SIG-M5 treated with dmso at 0.1 percent for 504 hours (cell line): ENCODE data around the gene B4GALT4.
"Not testable (repeated sequence)": the region's sequence is repeated elsewhere in the genome, so short reads cannot be mapped to it uniquely, and the experiment has no call there.

ENCODE experiments used
- DNase-seq: peaks from one replicate; lab custom pipeline; 2025; ENCODE audit not compliant: unreplicated experiment; lab: John Stamatoyannopoulos, UW

The B4GALT4 gene, protein sequence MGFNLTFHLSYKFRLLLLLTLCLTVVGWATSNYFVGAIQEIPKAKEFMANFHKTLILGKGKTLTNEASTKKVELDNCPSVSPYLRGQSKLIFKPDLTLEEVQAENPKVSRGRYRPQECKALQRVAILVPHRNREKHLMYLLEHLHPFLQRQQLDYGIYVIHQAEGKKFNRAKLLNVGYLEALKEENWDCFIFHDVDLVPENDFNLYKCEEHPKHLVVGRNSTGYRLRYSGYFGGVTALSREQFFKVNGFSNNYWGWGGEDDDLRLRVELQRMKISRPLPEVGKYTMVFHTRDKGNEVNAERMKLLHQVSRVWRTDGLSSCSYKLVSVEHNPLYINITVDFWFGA

DNA sequence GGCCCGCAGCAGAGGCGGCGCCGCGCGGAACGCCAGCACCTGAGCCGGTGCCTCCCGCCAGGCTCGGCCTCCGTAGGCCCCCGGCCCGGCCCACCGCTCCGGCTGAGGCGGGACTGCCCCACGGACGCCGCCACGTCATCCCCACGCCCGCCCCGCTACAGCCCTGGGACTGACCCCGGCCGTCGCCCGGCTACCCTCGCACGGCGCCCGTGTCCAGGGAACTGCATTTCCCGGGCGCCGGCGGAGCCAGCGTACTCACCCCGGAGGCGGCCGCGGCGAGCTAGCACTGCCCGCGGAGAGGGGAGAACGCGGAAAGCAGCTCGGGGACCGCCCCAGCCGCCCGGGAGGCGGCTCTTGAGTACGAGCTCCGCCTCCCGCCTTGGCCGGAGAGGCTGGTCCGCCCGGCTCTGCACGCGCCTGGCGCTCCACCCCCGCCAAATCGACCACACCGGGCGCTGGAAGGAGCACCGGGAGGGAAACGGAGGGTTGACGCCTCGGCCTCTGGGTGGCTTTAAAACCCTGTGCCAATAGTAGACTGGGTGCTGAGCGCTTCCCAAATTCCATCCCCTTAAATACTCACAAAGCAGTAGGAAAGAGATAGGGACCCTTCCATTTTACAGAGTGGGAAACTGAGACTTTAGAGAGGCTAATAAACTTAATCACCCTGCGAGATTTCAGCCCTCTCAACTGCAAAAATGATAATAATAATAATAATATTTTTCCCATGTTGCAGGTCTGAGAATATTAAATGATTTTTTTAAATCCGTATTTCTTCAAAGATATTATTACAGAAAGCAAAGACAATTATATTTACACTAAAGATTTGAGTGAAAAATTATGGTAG is at the start of gene B4GALT4:
Gene B4GALT4, minus strand, starts transcription at position 288 of the 844 bp plus-strand sequence. CDS start 10,779 bp downstream, outside the sequence.
- peak; percentile 85 for DNase-seq

DNA sequence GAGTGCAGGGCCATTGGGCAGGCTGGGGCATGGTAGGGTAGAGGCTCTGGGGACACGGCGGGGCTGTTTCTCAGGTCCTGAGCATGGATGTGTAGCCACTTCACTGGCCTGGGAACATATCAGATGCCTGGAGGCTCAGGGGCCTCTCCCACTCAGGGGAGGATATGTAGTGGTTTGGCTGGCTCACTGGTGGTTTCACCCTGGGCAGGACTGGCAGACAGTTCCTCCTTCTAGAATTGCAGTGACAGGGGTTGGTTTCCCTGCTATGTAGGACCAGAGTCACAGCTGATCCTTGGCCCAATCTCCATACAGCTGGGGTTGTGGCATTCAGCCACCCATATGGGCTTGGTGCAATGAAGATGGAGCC is 48.7 kb upstream of the B4GALT4 start:
- peak; percentile 17 for DNase-seq

DNA sequence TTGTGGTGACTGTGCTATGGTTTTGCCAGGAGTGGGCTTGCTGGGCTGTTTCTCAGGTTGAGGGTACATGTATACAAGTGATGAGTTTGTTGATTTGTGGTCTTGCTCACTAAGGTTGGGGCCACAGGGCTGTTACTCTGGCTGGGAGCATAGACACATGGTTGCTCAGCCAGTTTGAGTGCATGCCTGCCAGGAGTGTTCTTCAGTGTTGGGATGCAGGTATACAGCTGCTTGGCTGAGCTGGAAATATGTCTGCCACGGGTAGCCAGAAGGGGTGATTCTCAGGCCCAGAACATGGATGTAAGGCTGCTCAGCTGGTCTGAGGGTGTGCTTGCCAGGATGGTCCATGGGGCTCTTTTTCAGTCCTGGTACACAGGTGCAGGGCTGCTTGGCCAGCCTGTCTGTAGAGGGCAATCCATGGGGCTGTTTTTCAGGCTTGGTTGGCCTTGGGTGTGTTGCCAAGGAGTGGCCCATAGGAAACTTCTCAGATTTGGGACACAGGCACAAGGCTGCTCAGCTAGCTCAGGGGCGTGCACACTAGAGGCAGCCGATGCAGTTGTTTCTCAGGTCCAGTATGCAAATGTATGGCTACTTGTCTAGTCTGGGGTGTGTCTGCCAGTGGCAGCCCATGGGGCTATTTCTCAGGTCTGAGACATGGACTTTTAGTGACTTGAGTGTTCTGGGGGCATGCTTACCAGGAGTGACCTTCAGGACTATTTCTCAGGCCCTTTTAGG is 48.2 kb upstream of the B4GALT4 start:
- no peak for DNase-seq

DNA sequence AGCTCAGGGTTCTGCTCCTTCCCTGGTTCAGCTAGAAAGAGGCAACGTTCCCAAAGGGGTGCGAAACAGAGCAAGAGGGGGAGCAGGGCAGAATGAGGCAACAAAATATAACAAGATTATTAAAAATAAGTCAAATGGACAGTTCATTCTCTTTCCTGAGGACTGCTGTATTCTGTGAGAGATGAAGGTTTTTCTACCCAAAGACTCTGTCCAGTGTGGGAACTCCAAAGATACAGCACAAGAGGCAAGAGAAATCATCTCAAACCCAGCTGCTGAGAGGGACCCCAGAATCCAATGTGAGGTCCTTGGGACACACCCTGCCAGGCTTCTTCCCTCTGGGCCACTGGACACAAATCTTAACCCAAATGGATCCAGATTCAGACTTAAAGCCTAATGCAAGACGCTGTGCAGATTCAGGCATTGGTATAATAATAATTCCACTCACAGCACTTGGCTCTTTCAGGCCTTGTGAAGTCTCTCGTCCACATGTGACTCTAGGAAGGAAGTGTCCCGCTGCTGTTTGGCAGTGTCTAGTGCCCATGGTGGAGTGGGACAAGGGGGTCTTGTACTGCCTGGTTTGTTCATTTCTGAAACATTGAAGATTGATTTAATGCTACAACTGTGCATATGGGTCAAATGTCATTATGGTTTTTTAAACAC is 39.0 kb upstream of the B4GALT4 start:
- DNase-seq, result no peak

DNA sequence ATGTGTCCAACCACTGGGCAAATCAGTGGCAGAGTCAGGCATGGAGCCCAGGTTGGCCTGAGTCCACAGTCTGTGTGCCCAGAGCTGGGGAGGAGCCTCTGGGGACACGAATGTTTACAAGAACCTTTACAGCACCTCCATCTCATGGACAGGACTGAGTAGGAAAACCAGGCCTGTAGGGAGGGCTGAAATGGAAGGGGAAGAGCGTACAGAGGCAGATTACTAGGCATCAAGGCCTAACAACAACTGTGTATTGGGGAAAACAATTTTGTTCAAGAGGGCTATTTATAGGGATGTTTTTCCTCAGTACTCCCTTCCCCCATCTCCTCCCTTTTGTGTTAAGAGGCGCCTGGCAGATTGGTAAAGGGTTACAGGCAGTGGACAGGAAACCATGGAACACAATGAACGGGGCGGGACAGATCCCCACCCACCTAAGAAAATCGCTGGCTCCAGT is 38.5 kb upstream of the B4GALT4 start:
- no peak for DNase-seq

DNA sequence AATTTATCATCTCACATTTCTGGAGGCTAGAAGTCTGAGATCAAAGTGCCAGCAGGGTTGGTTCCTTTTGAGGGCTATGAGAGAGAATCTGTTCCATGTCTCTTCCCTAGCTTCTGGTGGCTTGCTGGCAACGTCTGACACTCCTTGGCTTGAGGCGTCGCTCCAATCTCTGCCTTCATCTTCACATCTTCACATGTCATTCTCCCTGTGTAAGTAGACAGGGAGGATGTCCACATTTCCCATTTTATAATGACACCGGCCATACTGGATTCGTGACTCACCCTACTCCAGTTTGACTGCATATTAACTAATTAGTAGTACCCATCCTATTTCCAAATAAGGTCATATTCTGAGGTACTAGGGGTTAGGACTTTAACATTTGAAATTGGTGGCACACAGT is 36.0 kb upstream of the B4GALT4 start:
- DNase-seq, result no peak

DNA sequence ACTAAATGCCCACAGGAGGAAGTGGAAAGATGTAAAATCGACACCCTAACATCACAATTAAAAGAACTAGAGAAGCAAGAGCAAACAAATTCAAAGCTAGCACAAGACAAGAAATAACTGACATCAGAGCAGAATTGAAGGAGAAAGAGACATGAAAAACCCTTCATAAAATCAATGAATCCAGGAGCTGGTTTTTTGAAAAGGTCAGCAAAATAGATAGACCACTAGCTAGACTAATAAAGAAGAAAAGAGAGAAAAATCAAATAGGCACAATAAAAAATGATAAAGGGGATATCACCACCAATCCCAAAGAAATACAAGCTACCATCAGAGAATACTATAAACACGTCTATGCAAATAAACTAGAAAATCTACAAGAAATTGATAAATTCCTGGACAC is 29.5 kb upstream of the B4GALT4 start:
- not testable (repeated sequence) for DNase-seq

DNA sequence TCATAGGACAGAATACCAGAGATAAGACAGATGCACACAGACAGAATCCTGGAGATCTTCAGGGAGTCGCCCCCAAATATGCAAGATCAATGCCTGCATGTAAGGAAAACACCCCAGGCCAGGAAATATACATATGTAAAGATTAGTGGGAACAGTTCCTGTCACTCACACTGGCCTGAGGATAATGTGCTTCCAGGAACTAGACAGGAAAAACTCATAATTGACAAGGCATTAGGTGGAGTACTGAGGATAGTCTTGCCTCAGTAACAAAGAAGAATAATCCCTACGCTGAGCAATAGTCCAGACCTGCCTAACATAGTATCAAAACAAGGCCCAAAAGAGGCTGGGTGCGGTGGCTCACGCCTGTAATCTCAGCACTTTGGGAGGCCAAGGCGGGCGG is 20.4 kb upstream of the B4GALT4 start:
- no peak for DNase-seq

DNA sequence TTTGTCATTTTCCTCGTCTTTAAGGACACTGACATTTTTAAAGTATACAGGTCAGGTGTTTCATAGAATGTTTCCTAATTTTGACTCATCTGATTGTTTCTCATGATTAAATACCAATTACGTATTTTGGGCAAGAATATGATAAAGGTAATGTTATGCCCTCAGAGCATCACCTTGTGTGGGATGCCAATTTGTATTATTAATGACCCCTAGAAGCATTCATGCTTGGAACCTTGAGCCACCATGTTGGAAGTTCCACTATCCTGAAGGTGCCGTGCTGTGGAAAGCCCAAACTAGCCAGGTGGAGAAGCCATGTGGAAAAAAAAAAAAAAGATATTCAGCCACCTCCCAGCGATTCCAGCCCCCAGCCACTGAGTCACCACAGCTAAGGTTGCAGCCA is 19.1 kb upstream of the B4GALT4 start:
- no peak for DNase-seq

DNA sequence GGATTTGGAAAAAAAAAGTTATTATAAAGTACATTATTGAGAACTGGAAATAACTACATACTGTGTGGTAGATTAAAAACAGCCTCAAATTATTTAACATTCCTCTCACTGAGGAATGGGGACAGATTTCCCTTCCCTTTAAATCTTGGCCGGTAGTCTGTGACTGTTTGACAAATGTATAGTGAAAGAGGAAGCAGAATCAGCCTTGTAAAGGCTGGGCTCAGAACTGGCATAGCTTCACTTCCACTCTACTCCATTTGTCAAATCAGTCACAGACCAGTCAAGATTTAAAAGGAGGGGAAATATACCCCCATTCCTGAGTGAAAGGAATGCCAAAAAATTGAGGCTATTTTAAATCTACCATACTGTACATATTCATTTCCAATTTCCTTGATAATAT is 18.2 kb upstream of the B4GALT4 start:
- peak; percentile 68 for DNase-seq

DNA sequence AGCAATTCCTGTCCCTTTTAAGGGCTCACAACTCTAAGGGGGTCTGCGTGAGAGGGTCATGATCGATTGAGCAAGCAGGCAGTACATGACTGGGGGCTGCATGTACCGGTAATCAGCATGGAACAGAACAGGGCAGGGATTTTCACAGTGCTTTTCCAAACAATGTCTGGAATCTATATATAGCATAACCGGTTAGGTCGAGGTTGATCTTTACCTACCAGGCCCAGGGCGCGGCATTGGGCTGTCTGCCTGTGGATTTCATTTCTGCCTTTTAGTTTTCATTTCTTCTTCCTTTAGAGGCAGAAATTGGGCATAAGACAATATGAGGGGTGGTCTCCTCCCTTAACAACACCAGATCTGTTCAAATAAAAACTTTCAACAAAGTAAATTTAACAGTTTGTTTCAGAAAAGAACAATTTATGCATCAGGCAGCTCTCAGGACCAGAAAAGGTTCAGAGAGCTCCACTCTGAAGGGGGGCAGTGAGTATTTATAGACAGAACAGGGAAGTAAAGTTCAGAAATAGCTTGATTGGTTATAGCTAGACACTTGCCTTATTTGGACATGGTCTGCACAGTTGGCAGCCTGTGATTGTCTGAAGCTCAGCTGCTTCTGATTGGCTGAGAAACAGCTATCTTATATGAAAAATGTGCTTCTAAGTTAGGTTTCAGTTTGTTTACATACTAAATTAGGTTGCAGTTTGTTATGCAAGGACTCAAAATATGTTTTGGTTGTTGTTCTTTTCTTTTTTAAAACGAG is 17.2 kb upstream of the B4GALT4 start:
- peak; percentile 27 for DNase-seq

DNA sequence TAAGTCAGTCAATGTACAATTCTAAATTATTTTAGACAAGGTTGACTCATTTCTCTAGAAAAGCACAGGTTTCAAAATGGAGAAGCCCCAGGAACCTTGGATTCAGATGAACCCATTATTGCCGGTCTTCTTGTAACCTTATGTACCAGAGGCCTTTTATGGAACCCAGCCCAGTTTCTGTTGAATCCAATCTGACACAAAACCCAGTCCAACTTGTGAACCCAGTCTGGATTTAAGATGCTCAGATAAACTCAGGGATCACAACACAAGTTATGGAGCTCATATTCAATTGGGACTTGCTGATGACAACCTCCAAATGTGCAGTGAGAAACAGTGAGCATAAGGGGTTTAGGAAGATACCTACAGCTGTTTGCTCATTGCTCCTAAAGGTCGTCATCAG is 16.4 kb upstream of the B4GALT4 start:
- no peak for DNase-seq

DNA sequence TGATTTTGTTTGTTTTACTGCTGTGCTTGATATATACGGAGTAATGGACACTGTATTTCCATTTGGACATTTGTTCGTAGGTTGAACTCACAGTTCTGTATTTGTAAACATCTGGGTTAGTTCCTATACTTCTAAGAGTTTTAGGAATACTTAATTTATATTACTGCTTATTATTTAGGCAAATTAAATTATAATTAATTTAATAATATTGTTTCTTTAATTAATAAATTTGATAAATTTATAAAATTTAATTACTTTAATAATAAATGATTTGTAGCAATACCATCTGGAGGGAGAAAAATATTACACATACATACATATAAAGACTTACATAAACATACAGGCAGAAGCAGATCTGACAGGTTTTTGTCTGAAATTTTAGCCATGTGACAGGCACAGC is 14.5 kb upstream of the B4GALT4 start:
- DNase-seq, result no peak

DNA sequence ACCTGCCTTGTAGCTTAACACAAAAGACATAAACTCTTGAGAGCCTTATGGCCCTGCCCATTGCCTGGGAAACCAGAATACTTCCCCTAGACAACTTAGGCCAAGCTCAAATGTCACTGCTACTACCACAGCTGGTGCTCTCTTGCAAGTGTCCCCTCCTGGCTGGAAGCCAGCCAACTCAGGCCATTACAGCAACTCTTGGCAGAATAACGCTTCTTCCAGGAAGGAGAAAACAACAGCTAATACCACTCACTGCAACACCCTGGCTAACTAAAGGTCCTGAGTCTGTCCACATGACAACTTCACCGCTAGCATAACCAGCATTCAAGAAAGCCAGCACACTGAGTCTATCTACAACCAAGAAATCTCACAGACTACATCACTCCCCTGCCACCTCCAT is 5.1 kb upstream of the B4GALT4 start:
- no peak for DNase-seq

DNA sequence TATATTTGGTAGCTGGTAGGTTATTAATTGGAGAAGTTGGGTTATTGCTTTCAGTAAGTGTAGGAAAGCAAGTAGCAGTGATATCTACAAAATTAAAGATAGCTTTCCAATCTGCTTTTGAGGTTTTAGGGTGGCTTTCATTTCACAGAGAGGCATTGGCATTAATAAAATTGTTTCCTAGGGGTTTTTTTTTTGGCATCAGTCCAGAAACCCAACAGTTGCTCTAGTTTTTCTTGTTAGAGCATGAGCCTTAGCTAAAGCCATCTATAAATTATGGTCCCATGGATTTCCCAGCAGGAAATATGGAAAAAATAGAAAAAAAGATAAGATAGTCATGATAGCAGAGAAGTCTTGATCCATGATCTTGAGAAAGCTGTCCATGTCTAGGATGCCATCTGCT is 3.0 kb upstream of the B4GALT4 start:
- no peak for DNase-seq

DNA sequence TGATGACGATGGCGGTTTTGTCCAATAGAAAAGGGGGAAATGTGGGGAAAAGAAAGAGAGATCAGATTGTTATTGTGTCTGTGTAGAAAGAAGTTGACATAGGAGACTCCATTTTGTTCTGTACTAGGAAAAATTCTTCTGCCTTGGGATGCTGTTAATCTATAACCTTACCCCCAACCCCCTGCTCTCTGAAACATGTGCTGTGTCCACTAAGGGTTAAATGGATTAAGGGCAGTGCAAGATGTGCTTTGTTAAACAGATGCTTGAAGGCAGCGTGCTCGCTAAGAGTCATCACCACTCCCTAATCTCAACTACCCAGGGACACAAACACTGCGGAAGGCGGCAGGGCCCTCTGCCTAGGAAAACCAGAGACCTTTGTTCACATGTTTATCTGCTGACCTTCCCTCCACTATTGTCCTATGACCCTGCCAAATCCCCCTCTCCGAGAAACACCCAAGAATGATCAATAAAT is 2.4 kb upstream of the B4GALT4 start:
- DNase-seq, result not testable (repeated sequence)

DNA sequence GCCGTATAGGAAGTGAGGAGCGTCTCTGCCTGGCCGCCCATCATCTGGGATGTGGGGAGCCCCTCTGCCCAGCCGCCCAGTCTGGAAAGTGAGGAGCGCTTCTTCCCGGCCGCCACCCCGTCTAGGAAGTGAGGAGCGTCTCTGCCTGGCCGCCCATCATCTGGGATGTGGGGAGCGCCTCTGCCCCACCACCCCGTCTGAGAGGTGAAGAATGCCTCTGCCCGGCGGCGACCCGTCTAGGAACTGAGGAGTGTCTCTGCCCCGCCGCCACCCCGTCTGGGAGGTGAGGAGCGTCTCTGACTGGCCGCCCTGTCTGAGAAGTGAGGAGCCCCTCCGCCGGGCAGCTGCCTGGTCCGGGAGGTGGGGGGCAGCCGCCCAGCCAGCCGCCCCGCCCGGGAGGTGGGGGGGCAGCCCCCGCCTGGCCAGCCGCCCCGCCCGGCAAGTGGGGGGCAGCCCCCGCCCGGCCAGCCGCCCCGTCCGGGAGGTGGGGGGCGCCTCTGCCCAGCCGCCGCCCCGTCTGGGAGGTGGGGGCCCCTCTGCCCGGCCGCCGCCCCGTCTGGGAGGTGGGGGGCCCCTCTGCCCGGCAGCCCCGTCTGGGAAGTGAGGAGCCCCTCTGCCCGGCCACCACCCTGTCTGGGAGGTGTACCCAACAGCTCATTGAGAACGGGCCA is 1.8 kb upstream of the B4GALT4 start:
- not testable (repeated sequence) for DNase-seq

DNA sequence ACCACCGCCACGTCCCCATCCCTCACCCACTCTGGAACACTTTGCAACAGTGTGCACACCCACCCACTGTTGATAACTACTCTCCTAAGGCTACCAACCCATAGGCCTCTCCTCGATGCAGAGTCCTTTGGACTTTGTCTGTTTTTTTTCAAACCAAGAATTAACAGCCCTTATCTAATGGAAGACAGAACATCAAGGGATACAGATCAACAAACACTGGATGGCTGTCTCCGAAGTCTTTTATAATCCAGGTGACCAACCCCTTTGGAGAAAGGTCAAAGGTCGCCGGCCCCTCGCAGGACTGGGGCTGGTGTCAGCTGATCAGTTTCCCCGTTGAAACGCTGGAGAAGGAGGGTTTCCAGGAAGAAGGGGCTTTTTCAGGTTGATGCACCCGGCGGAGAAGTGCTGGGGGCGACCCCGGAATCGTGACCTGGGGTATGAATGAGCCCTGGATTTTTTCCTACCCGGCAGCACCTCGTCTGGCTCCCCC is 532 bp downstream of the B4GALT4 start:
- DNase-seq, result no peak

DNA sequence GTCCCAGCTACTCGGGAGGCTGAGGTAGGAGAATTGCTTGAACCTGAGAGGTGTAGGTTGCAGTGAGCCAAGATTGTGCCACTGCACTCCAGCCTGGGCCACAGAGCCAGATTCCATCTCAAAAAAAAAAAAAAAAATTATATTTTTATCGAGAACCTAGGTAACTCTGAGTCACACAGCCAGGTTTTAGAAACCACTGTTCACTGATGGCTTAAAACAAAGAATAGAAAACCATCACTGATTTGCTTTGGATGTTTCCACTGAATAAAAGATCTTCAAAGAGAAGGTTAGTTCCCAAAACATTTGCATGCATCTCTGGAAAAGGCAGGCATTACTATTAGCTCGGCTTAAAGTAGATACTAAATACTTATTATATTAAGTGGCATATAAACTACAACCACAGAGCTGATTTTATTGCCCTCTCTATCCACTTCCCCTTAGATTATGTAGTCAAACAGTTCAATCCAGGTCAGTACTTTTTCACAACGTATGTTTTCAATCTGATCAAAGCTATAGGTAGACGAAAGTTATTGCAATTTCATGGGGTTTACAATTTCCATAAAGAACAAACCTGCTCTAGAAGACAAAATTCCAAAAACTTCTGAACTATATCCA is 1.4 kb downstream of the B4GALT4 start:
- DNase-seq, result no peak
